Mucosa of rectum (tissue), 2 donors: ENCODE data around the gene PTPRK.

Experiments used
- H3K27ac ChIP-seq, 2 donors: one replicate each; pipeline ENCODE4 v1.7.0; 2013; ENCODE audit warnings: inconsistent platforms in 2 of 2, low read depth in 2 of 2, low read length in 2 of 2
- H3K27me3 ChIP-seq, 2 donors: one replicate each; pipeline ENCODE4 v1.7.0; 2013; ENCODE audit warnings: low read length in 2 of 2; ENCODE audit not compliant: control insufficient read depth in 2 of 2, insufficient read depth in 2 of 2
- H3K36me3 ChIP-seq, 2 donors: one replicate each; pipeline ENCODE4 v1.7.0; 2013; ENCODE audit warnings: low read length in 2 of 2; ENCODE audit not compliant: control insufficient read depth in 2 of 2, insufficient read depth in 2 of 2
- H3K4me1 ChIP-seq, 2 donors: one replicate each; pipeline ENCODE4 v1.7.0; 2013; ENCODE audit warnings: low read length in 2 of 2, mild to moderate bottlenecking in 1 of 2; ENCODE audit not compliant: control insufficient read depth in 2 of 2, insufficient read depth in 2 of 2
- H3K4me3 ChIP-seq, 2 donors: one replicate each; pipeline ENCODE4 v1.7.0; 2013; ENCODE audit warnings: low read length in 2 of 2
- H3K9ac ChIP-seq, 2 donors: one replicate each; pipeline ENCODE4 v1.7.0; 2013; ENCODE audit warnings: low read length in 2 of 2, low read depth in 1 of 2, mild to moderate bottlenecking in 1 of 2
- H3K9me3 ChIP-seq, 2 donors: one replicate each; pipeline ENCODE4 v1.7.0; 2013; ENCODE audit warnings: low read length in 2 of 2; ENCODE audit not compliant: control insufficient read depth in 2 of 2
- donor health status: healthy.
- donor health status: Normal muscosa, but diverticular disease.

Gene PTPRK

GRCh38 chr6:128314190-128314589, 206.2 kb downstream of the PTPRK start:
- no peaks in the 10 kb centered on the region for H3K27me3 ChIP-seq
- H3K9ac ChIP-seq: no peak overlapping the region
- no peak overlapping the region for H3K27ac ChIP-seq
- no peaks in the 10 kb centered on the region for H3K4me1 ChIP-seq
- H3K9me3 ChIP-seq: no peaks in the 10 kb centered on the region
- H3K36me3 ChIP-seq: no peaks in the 10 kb centered on the region
- H3K4me3 ChIP-seq: no peak overlapping the region

GRCh38 chr6:128311944-128312570, 208.3 kb downstream of the PTPRK start:
- H3K36me3 ChIP-seq: no peaks in the 10 kb centered on the region
- no peaks in the 10 kb centered on the region for H3K27me3 ChIP-seq
- H3K27ac ChIP-seq: no peak overlapping the region
- H3K9ac ChIP-seq: no peak overlapping the region
- H3K9me3 ChIP-seq: no peaks in the 10 kb centered on the region
- H3K4me3 ChIP-seq: no peak overlapping the region
- H3K4me1 ChIP-seq: no peaks in the 10 kb centered on the region

- no peaks in the 10 kb centered on the region for H3K27me3 ChIP-seq
- H3K4me1 ChIP-seq: no peaks in the 10 kb centered on the region
- no peak overlapping the region for H3K4me3 ChIP-seq
- no peaks in the 10 kb centered on the region for H3K9me3 ChIP-seq
- H3K27ac ChIP-seq: no peak overlapping the region
- no peak overlapping the region for H3K9ac ChIP-seq
- no peaks in the 10 kb centered on the region for H3K36me3 ChIP-seq
These were observed 209.9 kb downstream of the PTPRK start for GRCh38 chr6:128310451-128310850.

GRCh38 chr6:128307671-128308070, 212.7 kb downstream of the PTPRK start:
- Histone ChIP-seq H3K36me3 (peaks cover 0 to 2% of the 10 kb centered on the region in 2 donors), H3K27ac (no peak overlapping the region), H3K4me3 (no peak overlapping the region), H3K9me3 (no peaks in the 10 kb centered on the region), H3K9ac (no peak overlapping the region), H3K4me1 (no peaks in the 10 kb centered on the region), H3K27me3 (no peaks in the 10 kb centered on the region)

GRCh38 chr6:128305976-128306375, 214.4 kb downstream of the PTPRK start:
- no peaks in the 10 kb centered on the region for H3K4me1 ChIP-seq
- H3K4me3 ChIP-seq: no peak overlapping the region
- H3K27me3 ChIP-seq: no peaks in the 10 kb centered on the region
- H3K27ac ChIP-seq: no peak overlapping the region
- peaks cover 0 to 2% of the 10 kb centered on the region in 2 donors for H3K36me3 ChIP-seq
- no peaks in the 10 kb centered on the region for H3K9me3 ChIP-seq
- no peak overlapping the region for H3K9ac ChIP-seq

- Histone ChIP-seq H3K9ac (no peak overlapping the region), H3K36me3 (peaks cover 0 to 2% of the 10 kb centered on the region in 2 donors), H3K4me1 (no peaks in the 10 kb centered on the region), H3K27ac (no peak overlapping the region), H3K9me3 (no peaks in the 10 kb centered on the region), H3K4me3 (no peak overlapping the region), H3K27me3 (no peaks in the 10 kb centered on the region)
These were observed 215.2 kb downstream of the PTPRK start for GRCh38 chr6:128305228-128305627.

GRCh38 chr6:128303870-128304269, 216.5 kb downstream of the PTPRK start:
- H3K9me3 ChIP-seq: no peaks in the 10 kb centered on the region
- H3K27ac ChIP-seq: no peak overlapping the region

GRCh38 chr6:128302942-128303341, 217.5 kb downstream of the PTPRK start:
- H3K9ac ChIP-seq: no peak overlapping the region
- no peaks in the 10 kb centered on the region for H3K9me3 ChIP-seq
- H3K27me3 ChIP-seq: no peaks in the 10 kb centered on the region
- H3K27ac ChIP-seq: no peak overlapping the region
- H3K4me1 ChIP-seq: no peaks in the 10 kb centered on the region
- H3K4me3 ChIP-seq: no peak overlapping the region
- H3K36me3 ChIP-seq: peaks cover 0 to 2% of the 10 kb centered on the region in 2 donors

More at GRCh38 chr6:128303870-128304269, 216.5 kb downstream of the PTPRK start:
- Histone ChIP-seq H3K36me3 (peaks cover 0 to 2% of the 10 kb centered on the region in 2 donors), H3K4me3 (no peak overlapping the region), H3K27me3 (no peaks in the 10 kb centered on the region), H3K4me1 (no peaks in the 10 kb centered on the region), H3K9ac (no peak overlapping the region)

- H3K27ac ChIP-seq: no peak overlapping the region
- H3K4me3 ChIP-seq: no peak overlapping the region
- no peaks in the 10 kb centered on the region for H3K4me1 ChIP-seq
- H3K36me3 ChIP-seq: no peaks in the 10 kb centered on the region
- H3K27me3 ChIP-seq: no peaks in the 10 kb centered on the region
- H3K9ac ChIP-seq: no peak overlapping the region
- H3K9me3 ChIP-seq: no peaks in the 10 kb centered on the region
These were observed 224.7 kb downstream of the PTPRK start for GRCh38 chr6:128295670-128296069.

- no peak overlapping the region for H3K4me3 ChIP-seq
- no peaks in the 10 kb centered on the region for H3K27me3 ChIP-seq
- H3K27ac ChIP-seq: no peak overlapping the region
- no peaks in the 10 kb centered on the region for H3K9me3 ChIP-seq
- H3K36me3 ChIP-seq: no peaks in the 10 kb centered on the region
- H3K4me1 ChIP-seq: no peaks in the 10 kb centered on the region
- no peak overlapping the region for H3K9ac ChIP-seq
These were observed 230.2 kb downstream of the PTPRK start for GRCh38 chr6:128290221-128290620.

GRCh38 chr6:128284128-128284527, 236.3 kb downstream of the PTPRK start:
- Histone ChIP-seq H3K27ac (no peak overlapping the region), H3K9me3 (no peaks in the 10 kb centered on the region), H3K9ac (no peak overlapping the region), H3K27me3 (no peaks in the 10 kb centered on the region), H3K36me3 (no peaks in the 10 kb centered on the region), H3K4me3 (no peak overlapping the region), H3K4me1 (no peaks in the 10 kb centered on the region)
